CD4-positive, alpha-beta T cell (primary cell): ENCODE results near the gene BEGAIN. TPM values are rescaled to one million over a fixed set of nuclear protein-coding genes. Genes with fewer than 3 reads are reported as not detected.

ENCODE experiments used
- ATAC-seq: fragments of 200-7000 bp; cut with Tn5 transposase; one replicate; pipeline ENCODE4 v1.10.0; 2022; ENCODE audit warnings: mild to moderate bottlenecking; ENCODE audit not compliant: poor library complexity
- CTCF ChIA-PET: fragments of 350-600 bp; sonication (Branson Sonifier 250); formaldehyde crosslinking; loops from one replicate; lab custom pipeline; 2021; ENCODE audit warnings: antibody characterized with exemption, inconsistent platforms; lab: Charles Lee
- POLR2A ChIA-PET: fragments of 350-600 bp; sonication (Branson Sonifier 250); formaldehyde crosslinking; loops from one replicate; lab custom pipeline; 2021; ENCODE audit warnings: antibody characterized with exemption, inconsistent platforms; lab: Charles Lee
- DNase-seq, 14 experiments: peaks; one replicate each; pipeline ENCODE4 v3.0.0-alpha.2; 2013 to 2020; ENCODE audit warnings: mixed read lengths in 2 of 14
- H3K27ac ChIP-seq, 2 donors: one replicate each; pipeline versions ENCODE4 v1.5.1 to v1.7.0; 2013; ENCODE audit warnings: low read length in 2 of 2, low read depth in 1 of 2, mild to moderate bottlenecking in 1 of 2
- H3K27me3 ChIP-seq, 2 experiments: 1 replicate in 1 of 2; 2 replicates in 1 of 2; pipeline versions ENCODE4 v1.6.1 to v1.7.0; 2013; ENCODE audit warnings: low read length in 2 of 2, control low read depth in 1 of 2, mild to moderate bottlenecking in 1 of 2, moderate library complexity in 1 of 2; ENCODE audit not compliant: insufficient read depth in 2 of 2, control insufficient read depth in 1 of 2
- H3K36me3 ChIP-seq: one replicate; pipeline ENCODE4 v1.6.1; 2013; ENCODE audit warnings: low read length, control low read depth; ENCODE audit not compliant: insufficient read depth
- H3K4me1 ChIP-seq: one replicate; pipeline ENCODE4 v1.6.1; 2013; ENCODE audit warnings: low read length, control low read depth; ENCODE audit not compliant: insufficient read depth
- H3K4me3 ChIP-seq: one replicate; pipeline ENCODE4 v1.5.1; 2013; ENCODE audit warnings: mild to moderate bottlenecking, low read length, moderate library complexity
- H3K9me3 ChIP-seq, 2 experiments: 1 replicate in 1 of 2; 2 replicates in 1 of 2; pipeline versions ENCODE4 v1.6.1 to v1.7.0; 2013; ENCODE audit warnings: low read length in 2 of 2, mild to moderate bottlenecking in 2 of 2, control low read depth in 1 of 2, moderate library complexity in 1 of 2; ENCODE audit not compliant: control insufficient read depth in 1 of 2, insufficient read depth in 1 of 2
- H3K27ac Mint-ChIP-seq: one replicate; pipeline ENCODE4 v1.8.0; 2020; ENCODE audit warnings: mixed read lengths
- H3K27me3 Mint-ChIP-seq: one replicate; pipeline ENCODE4 v1.8.0; 2021; ENCODE audit warnings: mixed read lengths
- H3K36me3 Mint-ChIP-seq: one replicate; pipeline ENCODE4 v1.8.0; 2021; ENCODE audit warnings: low read depth, mixed read lengths
- H3K4me1 Mint-ChIP-seq: one replicate; pipeline ENCODE4 v1.8.0; 2021; ENCODE audit warnings: low read depth, mixed read lengths
- H3K4me3 Mint-ChIP-seq: one replicate; pipeline ENCODE4 v1.8.0; 2020; ENCODE audit warnings: mild to moderate bottlenecking, mixed read lengths
- H3K9me3 Mint-ChIP-seq: one replicate; pipeline ENCODE4 v1.8.0; 2020; ENCODE audit warnings: mixed read lengths
- CTCF ChIP-seq: fragments of 200-600 bp; IDR thresholded peaks from one replicate; pipeline ENCODE4 v1.8.0; 2022; ENCODE audit warnings: antibody characterized with exemption, mild to moderate bottlenecking
- intact Hi-C, 2 experiments: fragments of 100-400 bp; cut with DNase I in 1 of 2; cut with micrococcal nuclease in 1 of 2; formaldehyde crosslinking; loops; one replicate each; pipeline versions ENCODE4 v1.15.1 to v1.9.0; 2023 to 2025; cut with DNase I, micrococcal nuclease
- total RNA-seq, 174 experiments: library from RNA in 2 of 174; stranded (reverse) in 2 of 174; gene quantifications; one replicate each; pipeline ENCODE4 v1.2.3 and lab custom pipeline; 2021 to 2026

Gene BEGAIN
- total RNA-seq, 2 experiments from 2014 or later = 1.5 to 2.0 TPM

- H3K27ac Mint-ChIP-seq = no peak overlapping the region
- intact Hi-C loops = no loop called here
- ChIA-PET POLR2A (no interaction called here), CTCF (no interaction called here)
- DNase-seq (no peak), ATAC-seq (no peak)
- no peaks in the 10 kb centered on the region for H3K27me3 Mint-ChIP-seq
- no peaks in the 10 kb centered on the region for H3K27me3 ChIP-seq
- H3K9me3 Mint-ChIP-seq = peaks cover 5% of the 10 kb centered on the region
- H3K4me1 Mint-ChIP-seq = no peaks in the 10 kb centered on the region
- H3K4me3 ChIP-seq = no peak overlapping the region
- peaks cover 4% of the 10 kb centered on the region for H3K4me1 ChIP-seq
- H3K9me3 ChIP-seq = peaks cover 4 to 6% of the 10 kb centered on the region in 2 experiments
- H3K36me3 ChIP-seq = no peaks in the 10 kb centered on the region
- no peak overlapping the region for H3K27ac ChIP-seq
- TF ChIP-seq CTCF = no peak
- H3K4me3 Mint-ChIP-seq = no peak overlapping the region
- peaks cover 19% of the 10 kb centered on the region for H3K36me3 Mint-ChIP-seq
Observed at GRCh38 chr14:100500128-100500527, 87.1 kb downstream of the BEGAIN start.

GRCh38 chr14:100498068-100498467, 89.1 kb downstream of the BEGAIN start:
- TF ChIP-seq CTCF = no peak
- CTCF ChIA-PET = no interaction called here

GRCh38 chr14:100495917-100496316, 91.3 kb downstream of the BEGAIN start:
- Histone ChIP-seq H3K4me1 (peaks cover 4% of the 10 kb centered on the region), H3K27ac (no peak overlapping the region), H3K27me3 (no peaks in the 10 kb centered on the region), H3K36me3 (no peaks in the 10 kb centered on the region), H3K4me3 (no peak overlapping the region), H3K9me3 (no peaks in the 10 kb centered on the region)
- Mint-ChIP-seq H3K9me3 (no peaks in the 10 kb centered on the region), H3K4me1 (no peaks in the 10 kb centered on the region), H3K27ac (no peak overlapping the region), H3K4me3 (no peak overlapping the region), H3K36me3 (no peaks in the 10 kb centered on the region), H3K27me3 (no peaks in the 10 kb centered on the region)
- DNase-seq = no peak
- intact Hi-C loops = no loop called here
- no peak for TF ChIP-seq CTCF
- POLR2A ChIA-PET = no interaction called here
- CTCF ChIA-PET = no interaction called here
- no peak for ATAC-seq

More at GRCh38 chr14:100498068-100498467, 89.1 kb downstream of the BEGAIN start:
- ATAC-seq = no peak
- no peak overlapping the region for H3K27ac ChIP-seq
- H3K36me3 ChIP-seq = no peaks in the 10 kb centered on the region
- no peaks in the 10 kb centered on the region for H3K27me3 Mint-ChIP-seq
- H3K4me1 ChIP-seq = peaks cover 4% of the 10 kb centered on the region
- H3K4me1 Mint-ChIP-seq = no peaks in the 10 kb centered on the region
- H3K4me3 ChIP-seq = no peak overlapping the region
- no peaks in the 10 kb centered on the region for H3K9me3 ChIP-seq
- H3K36me3 Mint-ChIP-seq = peaks cover 7% of the 10 kb centered on the region
- H3K27me3 ChIP-seq = no peaks in the 10 kb centered on the region
- POLR2A ChIA-PET = no interaction called here
- no peak overlapping the region for H3K4me3 Mint-ChIP-seq
- no peak for DNase-seq
- intact Hi-C loops = no loop called here
- H3K9me3 Mint-ChIP-seq = no peaks in the 10 kb centered on the region
- no peak overlapping the region for H3K27ac Mint-ChIP-seq
